ENCODE measurements around the gene GSN. TPM values are rescaled to one million over a fixed set of nuclear protein-coding genes. Genes with fewer than 3 reads are reported as not detected.

Gene GSN
- total and polyA plus RNA-seq, 2 of the 13 experiments (the other 11 are each of a cell fraction or from before 2014, with no cell fraction given) = 294 to 307 TPM

GRCh38 chr9:121368138-121368522, 100.2 kb downstream of the GSN start:
- H4K20me1 ChIP-seq (ENCODE audit: insufficient read depth, low read length) = peaks cover 2% of the 10 kb centered on the region; the same call in 1 of the 2 replicates
- peak overlapping the region; percentile 87 for H3K4me2 ChIP-seq (ENCODE audit: low read depth, low read length)
- H3K36me3 ChIP-seq (replicated peaks in 1 of 2; ENCODE audit: control insufficient read depth in 1 of 2, insufficient read depth in 2 of 2, low read length in 2 of 2) = peaks cover 0 to 2% of the 10 kb centered on the region in 2 experiments; a peak in 1 of 5 replicates
- 0 out of 3 replicates have a peak, but pooled peaks have one; percentile 4 for ATAC-seq
- WGBS (ENCODE audit: low lambda C conversion rate) = 4% methylated on average over 1 of the region's 1 CpG
- intact Hi-C loops (cut with micrococcal nuclease; ENCODE audit: unreplicated experiment) = no loop called here
- H3K79me2 ChIP-seq (ENCODE audit: insufficient read depth, low read length) = peaks cover 55% of the 10 kb centered on the region
- FAIRE-seq = peak; percentile 83
- no peaks in the 10 kb centered on the region for H3K27me3 ChIP-seq (ENCODE audit: control insufficient read depth in 1 of 2, insufficient read depth in 2 of 2, low read length in 2 of 2)
- BruUV-seq (replicated peaks) = no TSS peak
- H3K4me1 ChIP-seq (ENCODE audit: insufficient read depth, low read length) = peaks cover 95% of the 10 kb centered on the region
- DNase-seq (ENCODE audit: low spot score) = peak; percentile 90
- ChIA-PET POLR2A (interaction anchor here (1.4 kb wide), 1 partner anchor 46 kb away, joined by 3 read pairs; no protein-coding TSS in a partner anchor), CTCF (ENCODE audit: low intra/inter-chr PET ratio, low total read pairs) (no interaction called here)
- no peak overlapping the region for H2AFZ ChIP-seq (ENCODE audit: low read length)
- in situ Hi-C loops (cut with HindIII; ENCODE audit: extremely low pct_ligation_motif_present, low pct_unique_long_range_greater_than_20kb) = no loop called here
- H3K9ac ChIP-seq (ENCODE audit: insufficient read depth, low read depth, low read length) = peak overlapping the region; percentile 87
- H3K9me3 ChIP-seq (ENCODE audit: low read length) = no peaks in the 10 kb centered on the region
- peak overlapping the region; percentile 62 to 88 (median 81) for H3K4me3 ChIP-seq (replicated peaks in 1 of 3; ENCODE audit: insufficient read depth in 1 of 3, low read depth in 2 of 3, low read length in 3 of 3)
- H3K27ac ChIP-seq (ENCODE audit: extremely low read length, insufficient read depth, low read length) = peak overlapping the region; percentile 84
- TF ChIP-seq SMARCE1 (IDR thresholded peaks at IDR 0.05; ENCODE audit: borderline replicate concordance) (no peak), ZNF18 (CRISPR knock-in tag; IDR thresholded peaks at IDR 0.05; ENCODE audit: insufficient replicate concordance) (peak; percentile 71), ZNF704 (CRISPR knock-in tag; IDR thresholded peaks at IDR 0.05; ENCODE audit: borderline replicate concordance) (no peak), ATAD3A (CRISPR knock-in tag; IDR thresholded peaks at IDR 0.05) (no peak), MAFG (CRISPR knock-in tag; IDR thresholded peaks at IDR 0.05) (no peak), IRX3 (CRISPR knock-in tag; IDR thresholded peaks at IDR 0.05; ENCODE audit: borderline replicate concordance, low read depth) (no peak), FOXO1 (CRISPR knock-in tag; IDR thresholded peaks at IDR 0.05) (0 out of 2 replicates have a peak, but pooled peaks have one; percentile 40), ZUFSP (CRISPR knock-in tag; IDR thresholded peaks at IDR 0.05; ENCODE audit: borderline replicate concordance) (no peak), GABPA (IDR thresholded peaks at IDR 0.05; ENCODE audit: low read depth, low read length) (no peak), GABPA (CRISPR knock-in tag; IDR thresholded peaks at IDR 0.05; ENCODE audit: low read depth) (no peak; the same call in 1 of the 2 replicates), STAT5B (CRISPR knock-in tag; IDR thresholded peaks at IDR 0.05) (no peak), SALL2 (CRISPR knock-in tag; IDR thresholded peaks at IDR 0.05) (no peak), POLR2A (IDR thresholded peaks at IDR 0.05; ENCODE audit: insufficient read depth in 1 of 2, low read depth in 2 of 2, low read length in 2 of 2) (no peak)
- TF ChIP-seq, protein P1, sequence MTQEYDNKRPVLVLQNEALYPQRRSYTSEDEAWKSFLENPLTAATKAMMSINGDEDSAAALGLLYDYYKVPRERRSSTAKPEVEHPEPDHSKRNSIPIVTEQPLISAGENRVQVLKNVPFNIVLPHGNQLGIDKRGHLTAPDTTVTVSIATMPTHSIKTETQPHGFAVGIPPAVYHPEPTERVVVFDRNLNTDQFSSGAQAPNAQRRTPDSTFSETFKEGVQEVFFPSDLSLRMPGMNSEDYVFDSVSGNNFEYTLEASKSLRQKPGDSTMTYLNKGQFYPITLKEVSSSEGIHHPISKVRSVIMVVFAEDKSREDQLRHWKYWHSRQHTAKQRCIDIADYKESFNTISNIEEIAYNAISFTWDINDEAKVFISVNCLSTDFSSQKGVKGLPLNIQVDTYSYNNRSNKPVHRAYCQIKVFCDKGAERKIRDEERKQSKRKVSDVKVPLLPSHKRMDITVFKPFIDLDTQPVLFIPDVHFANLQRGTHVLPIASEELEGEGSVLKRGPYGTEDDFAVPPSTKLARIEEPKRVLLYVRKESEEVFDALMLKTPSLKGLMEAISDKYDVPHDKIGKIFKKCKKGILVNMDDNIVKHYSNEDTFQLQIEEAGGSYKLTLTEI (CRISPR knock-in tag; conservative IDR thresholded peaks at IDR 0.05) = no peak
- TF ChIP-seq, protein P2, sequence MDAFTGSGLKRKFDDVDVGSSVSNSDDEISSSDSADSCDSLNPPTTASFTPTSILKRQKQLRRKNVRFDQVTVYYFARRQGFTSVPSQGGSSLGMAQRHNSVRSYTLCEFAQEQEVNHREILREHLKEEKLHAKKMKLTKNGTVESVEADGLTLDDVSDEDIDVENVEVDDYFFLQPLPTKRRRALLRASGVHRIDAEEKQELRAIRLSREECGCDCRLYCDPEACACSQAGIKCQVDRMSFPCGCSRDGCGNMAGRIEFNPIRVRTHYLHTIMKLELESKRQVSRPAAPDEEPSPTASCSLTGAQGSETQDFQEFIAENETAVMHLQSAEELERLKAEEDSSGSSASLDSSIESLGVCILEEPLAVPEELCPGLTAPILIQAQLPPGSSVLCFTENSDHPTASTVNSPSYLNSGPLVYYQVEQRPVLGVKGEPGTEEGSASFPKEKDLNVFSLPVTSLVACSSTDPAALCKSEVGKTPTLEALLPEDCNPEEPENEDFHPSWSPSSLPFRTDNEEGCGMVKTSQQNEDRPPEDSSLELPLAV (CRISPR knock-in tag; conservative IDR thresholded peaks at IDR 0.05; ENCODE audit: low read depth) = no peak
- TF ChIP-seq, protein P3, sequence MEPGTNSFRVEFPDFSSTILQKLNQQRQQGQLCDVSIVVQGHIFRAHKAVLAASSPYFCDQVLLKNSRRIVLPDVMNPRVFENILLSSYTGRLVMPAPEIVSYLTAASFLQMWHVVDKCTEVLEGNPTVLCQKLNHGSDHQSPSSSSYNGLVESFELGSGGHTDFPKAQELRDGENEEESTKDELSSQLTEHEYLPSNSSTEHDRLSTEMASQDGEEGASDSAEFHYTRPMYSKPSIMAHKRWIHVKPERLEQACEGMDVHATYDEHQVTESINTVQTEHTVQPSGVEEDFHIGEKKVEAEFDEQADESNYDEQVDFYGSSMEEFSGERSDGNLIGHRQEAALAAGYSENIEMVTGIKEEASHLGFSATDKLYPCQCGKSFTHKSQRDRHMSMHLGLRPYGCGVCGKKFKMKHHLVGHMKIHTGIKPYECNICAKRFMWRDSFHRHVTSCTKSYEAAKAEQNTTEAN (CRISPR knock-in tag; conservative IDR thresholded peaks at IDR 0.05) = no peak

Measured in HepG2 (cell line).